GM23338 (cell line): ENCODE results near the gene OR8B12. TPM values are rescaled to one million over a fixed set of nuclear protein-coding genes. Genes with fewer than 3 reads are reported as not detected.

Source experiments
- ATAC-seq: fragments of 200-7000 bp; cut with Tn5 transposase; 3 replicates; pipeline ENCODE4 v1.9.1; 2020
- DNase-seq: peaks from one replicate; pipeline ENCODE4 v3.0.0-alpha.2; 2015; ENCODE audit warnings: low spot score
- H2AFZ ChIP-seq: fragments of 200-600 bp; sonication (generic); 2 replicates; pipeline ENCODE4 v1.8.0; 2016; ENCODE audit warnings: antibody characterized with exemption, mild to moderate bottlenecking, moderate library complexity
- H3F3A ChIP-seq: fragments of 200-600 bp; sonication (generic); replicated peaks from 2 replicates; pipeline ENCODE4 v1.8.0; 2017; ENCODE audit warnings: antibody characterized with exemption, mixed run types, low read depth
- H3K27ac ChIP-seq: fragments of 200-600 bp; sonication (generic); 2 replicates; pipeline ENCODE4 v1.6.1; 2016; ENCODE audit warnings: low read depth
- H3K27me3 ChIP-seq: fragments of 200-600 bp; sonication (generic); 2 replicates; pipeline ENCODE4 v1.8.0; 2016; ENCODE audit warnings: mild to moderate bottlenecking, mixed run types, moderate library complexity; ENCODE audit not compliant: insufficient read depth
- H3K36me3 ChIP-seq: fragments of 200-600 bp; sonication (generic); 2 replicates; pipeline ENCODE4 v1.8.0; 2016; ENCODE audit warnings: mild to moderate bottlenecking; ENCODE audit not compliant: insufficient read depth
- H3K4me1 ChIP-seq: fragments of 200-600 bp; sonication (generic); 2 replicates; pipeline ENCODE4 v1.8.0; 2016; ENCODE audit warnings: mild to moderate bottlenecking, moderate library complexity; ENCODE audit not compliant: insufficient read depth
- H3K4me2 ChIP-seq: fragments of 200-600 bp; sonication (generic); 2 replicates; pipeline ENCODE4 v1.7.1; 2017; ENCODE audit warnings: mixed run types
- H3K4me3 ChIP-seq: fragments of 200-600 bp; sonication (generic); 2 replicates; pipeline ENCODE4 v1.6.1; 2016; ENCODE audit warnings: mixed run types
- H3K79me2 ChIP-seq: fragments of 200-600 bp; sonication (generic); replicated peaks from 2 replicates; pipeline ENCODE4 v1.8.0; 2017; ENCODE audit warnings: mild to moderate bottlenecking; ENCODE audit not compliant: insufficient read depth
- H3K9me2 ChIP-seq: fragments of 200-600 bp; sonication (generic); 2 replicates; pipeline ENCODE4 v1.8.0; 2017; ENCODE audit not compliant: insufficient read depth
- H4K20me1 ChIP-seq: fragments of 200-600 bp; sonication (generic); replicated peaks from 2 replicates; pipeline ENCODE4 v1.8.0; 2017; ENCODE audit warnings: mild to moderate bottlenecking; ENCODE audit not compliant: insufficient read depth
- H3K27ac Mint-ChIP-seq: 2 replicates; pipeline ENCODE4 v1.8.0; 2020; ENCODE audit warnings: inconsistent platforms, mild to moderate bottlenecking, moderate library complexity, mixed read lengths
- H3K27me3 Mint-ChIP-seq: 3 replicates; pipeline ENCODE4 v1.8.0; 2022; ENCODE audit warnings: low read depth, mild to moderate bottlenecking, moderate library complexity, mixed read lengths, inconsistent platforms; ENCODE audit not compliant: insufficient read depth, poor library complexity
- H3K36me3 Mint-ChIP-seq: 3 replicates; pipeline ENCODE4 v1.8.0; 2021; ENCODE audit warnings: low read depth, mild to moderate bottlenecking, inconsistent platforms, moderate library complexity, mixed read lengths
- H3K4me1 Mint-ChIP-seq: 3 replicates; pipeline ENCODE4 v1.8.0; 2020; ENCODE audit warnings: mild to moderate bottlenecking, inconsistent platforms, mixed read lengths
- H3K4me3 Mint-ChIP-seq: 3 replicates; pipeline ENCODE4 v1.8.0; 2021; ENCODE audit warnings: moderate library complexity, mild to moderate bottlenecking, inconsistent platforms, mixed read lengths
- H3K9me3 Mint-ChIP-seq: 3 replicates; pipeline ENCODE4 v1.8.0; 2020; ENCODE audit warnings: moderate library complexity, mild to moderate bottlenecking, inconsistent platforms, mixed read lengths
- CREB1 ChIP-seq: fragments of 250-450 bp; sonication (Bioruptor Pico); IDR thresholded peaks from 2 replicates; pipeline ENCODE4 v1.5.0; 2020; ENCODE audit warnings: low read depth, mild to moderate bottlenecking, moderate library complexity
- EZH2 ChIP-seq: fragments of 200-600 bp; sonication (generic); IDR thresholded peaks from one replicate; pipeline ENCODE4 v1.8.0; 2017; ENCODE audit warnings: antibody characterized with exemption, mild to moderate bottlenecking, low read depth; ENCODE audit not compliant: unreplicated experiment
- EZH2phosphoT487 ChIP-seq: fragments of 200-600 bp; sonication (generic); IDR thresholded peaks from one replicate; pipeline ENCODE4 v1.8.1; 2018; ENCODE audit warnings: antibody characterized with exemption; ENCODE audit not compliant: unreplicated experiment
- NANOG ChIP-seq: IDR thresholded peaks from 2 replicates; pipeline ENCODE4 v1.6.1; 2016; ENCODE audit warnings: antibody characterized with exemption, borderline replicate concordance
- POLR2AphosphoS5 ChIP-seq: IDR thresholded peaks from 2 replicates; pipeline ENCODE4 v1.6.1; 2016; ENCODE audit warnings: antibody characterized with exemption, low read depth
- STAT1 ChIP-seq: IDR thresholded peaks from one replicate; pipeline ENCODE4 v1.6.1; 2016; ENCODE audit warnings: antibody characterized with exemption; ENCODE audit not compliant: unreplicated experiment
- ZNF331 ChIP-seq: fragments of 250-450 bp; sonication (Bioruptor Pico); IDR thresholded peaks from 2 replicates; pipeline ENCODE4 v1.5.0; 2020; ENCODE audit warnings: low read depth, mild to moderate bottlenecking, moderate library complexity
- polyA plus RNA-seq: library from polyadenylated mRNA; unstranded; fragments of >200 nt; fragmentation: Nextera tagmentation; extraction: Ambion mirVana; gene quantifications from 2 replicates; pipeline ENCODE4 v1.2.1, GENCODE V29; 2016
- total RNA-seq: library from RNA; depleted of rRNA; stranded (reverse); fragments of >200 nt; shearing (Covaris generic); gene quantifications from 2 replicates; pipeline ENCODE4 v1.2.3, GENCODE V29; 2014
- TF ChIP-seq, protein P1 (sequence below), 2 experiments: fragments of 200-600 bp in 1 of 2; sonication (generic) in 1 of 2; conservative IDR thresholded peaks; 2 replicates each; pipeline versions ENCODE4 v1.5.1 to v1.6.1; 2016 to 2017; ENCODE audit warnings: antibody characterized with exemption in 2 of 2, low read depth in 2 of 2, mild to moderate bottlenecking in 2 of 2, moderate library complexity in 1 of 2
- TF ChIP-seq, protein P2 (sequence below): IDR thresholded peaks from one replicate; pipeline ENCODE4 v1.6.1; 2018; ENCODE audit warnings: antibody characterized with exemption; ENCODE audit not compliant: unreplicated experiment
- TF ChIP-seq, protein P3 (sequence below): fragments of 250-450 bp; sonication (Bioruptor Pico); IDR thresholded peaks from 2 replicates; pipeline ENCODE4 v1.5.0; 2020; ENCODE audit warnings: mild to moderate bottlenecking, moderate library complexity

The OR8B12 gene
- total and polyA plus RNA-seq, 2 experiments from 2014 or later, result not detected

DNA sequence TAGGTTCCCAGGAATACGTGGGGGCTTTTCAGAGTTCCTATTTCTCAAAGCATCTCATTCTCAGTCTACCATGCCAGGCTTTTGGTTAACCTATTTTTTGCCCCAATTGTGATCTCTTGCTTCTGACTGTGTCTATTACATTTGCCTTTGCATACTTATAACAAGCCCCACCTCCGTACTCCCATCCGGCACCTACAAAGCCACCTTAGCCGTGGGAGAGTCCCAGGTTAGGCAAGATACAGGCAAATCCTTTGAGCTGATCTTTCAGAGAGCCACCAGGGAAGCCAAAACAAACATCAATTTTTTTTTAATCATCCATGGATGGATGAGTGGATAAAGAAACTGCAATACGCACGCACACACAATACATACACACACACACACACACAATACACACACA is 49.2 kb upstream of the OR8B12 start:
- Histone ChIP-seq H3K9me2 (no peaks in the 10 kb centered on the region), H3K36me3 (no peaks in the 10 kb centered on the region), H2AFZ (no peak overlapping the region), H4K20me1 (no peaks in the 10 kb centered on the region), H3K4me2 (no peak overlapping the region), H3K4me3 (no peak overlapping the region), H3K4me1 (no peaks in the 10 kb centered on the region), H3K79me2 (no peaks in the 10 kb centered on the region), H3K27me3 (no peaks in the 10 kb centered on the region), H3K27ac (no peak overlapping the region), H3F3A (no peaks in the 10 kb centered on the region)
- H3K9me3 Mint-ChIP-seq, result no peaks in the 10 kb centered on the region
- DNase-seq, result no peak
- no peaks in the 10 kb centered on the region for H3K27me3 Mint-ChIP-seq
- TF ChIP-seq STAT1, result no peak
- TF ChIP-seq, protein P1, sequence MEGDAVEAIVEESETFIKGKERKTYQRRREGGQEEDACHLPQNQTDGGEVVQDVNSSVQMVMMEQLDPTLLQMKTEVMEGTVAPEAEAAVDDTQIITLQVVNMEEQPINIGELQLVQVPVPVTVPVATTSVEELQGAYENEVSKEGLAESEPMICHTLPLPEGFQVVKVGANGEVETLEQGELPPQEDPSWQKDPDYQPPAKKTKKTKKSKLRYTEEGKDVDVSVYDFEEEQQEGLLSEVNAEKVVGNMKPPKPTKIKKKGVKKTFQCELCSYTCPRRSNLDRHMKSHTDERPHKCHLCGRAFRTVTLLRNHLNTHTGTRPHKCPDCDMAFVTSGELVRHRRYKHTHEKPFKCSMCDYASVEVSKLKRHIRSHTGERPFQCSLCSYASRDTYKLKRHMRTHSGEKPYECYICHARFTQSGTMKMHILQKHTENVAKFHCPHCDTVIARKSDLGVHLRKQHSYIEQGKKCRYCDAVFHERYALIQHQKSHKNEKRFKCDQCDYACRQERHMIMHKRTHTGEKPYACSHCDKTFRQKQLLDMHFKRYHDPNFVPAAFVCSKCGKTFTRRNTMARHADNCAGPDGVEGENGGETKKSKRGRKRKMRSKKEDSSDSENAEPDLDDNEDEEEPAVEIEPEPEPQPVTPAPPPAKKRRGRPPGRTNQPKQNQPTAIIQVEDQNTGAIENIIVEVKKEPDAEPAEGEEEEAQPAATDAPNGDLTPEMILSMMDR (conservative IDR thresholded peaks at IDR 0.05; ENCODE audit: low read depth in 2 of 2), result no peak
- TF ChIP-seq EZH2, result no peak
- TF ChIP-seq, protein P2, sequence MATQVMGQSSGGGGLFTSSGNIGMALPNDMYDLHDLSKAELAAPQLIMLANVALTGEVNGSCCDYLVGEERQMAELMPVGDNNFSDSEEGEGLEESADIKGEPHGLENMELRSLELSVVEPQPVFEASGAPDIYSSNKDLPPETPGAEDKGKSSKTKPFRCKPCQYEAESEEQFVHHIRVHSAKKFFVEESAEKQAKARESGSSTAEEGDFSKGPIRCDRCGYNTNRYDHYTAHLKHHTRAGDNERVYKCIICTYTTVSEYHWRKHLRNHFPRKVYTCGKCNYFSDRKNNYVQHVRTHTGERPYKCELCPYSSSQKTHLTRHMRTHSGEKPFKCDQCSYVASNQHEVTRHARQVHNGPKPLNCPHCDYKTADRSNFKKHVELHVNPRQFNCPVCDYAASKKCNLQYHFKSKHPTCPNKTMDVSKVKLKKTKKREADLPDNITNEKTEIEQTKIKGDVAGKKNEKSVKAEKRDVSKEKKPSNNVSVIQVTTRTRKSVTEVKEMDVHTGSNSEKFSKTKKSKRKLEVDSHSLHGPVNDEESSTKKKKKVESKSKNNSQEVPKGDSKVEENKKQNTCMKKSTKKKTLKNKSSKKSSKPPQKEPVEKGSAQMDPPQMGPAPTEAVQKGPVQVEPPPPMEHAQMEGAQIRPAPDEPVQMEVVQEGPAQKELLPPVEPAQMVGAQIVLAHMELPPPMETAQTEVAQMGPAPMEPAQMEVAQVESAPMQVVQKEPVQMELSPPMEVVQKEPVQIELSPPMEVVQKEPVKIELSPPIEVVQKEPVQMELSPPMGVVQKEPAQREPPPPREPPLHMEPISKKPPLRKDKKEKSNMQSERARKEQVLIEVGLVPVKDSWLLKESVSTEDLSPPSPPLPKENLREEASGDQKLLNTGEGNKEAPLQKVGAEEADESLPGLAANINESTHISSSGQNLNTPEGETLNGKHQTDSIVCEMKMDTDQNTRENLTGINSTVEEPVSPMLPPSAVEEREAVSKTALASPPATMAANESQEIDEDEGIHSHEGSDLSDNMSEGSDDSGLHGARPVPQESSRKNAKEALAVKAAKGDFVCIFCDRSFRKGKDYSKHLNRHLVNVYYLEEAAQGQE, result no peak
- TF ChIP-seq, protein P3, sequence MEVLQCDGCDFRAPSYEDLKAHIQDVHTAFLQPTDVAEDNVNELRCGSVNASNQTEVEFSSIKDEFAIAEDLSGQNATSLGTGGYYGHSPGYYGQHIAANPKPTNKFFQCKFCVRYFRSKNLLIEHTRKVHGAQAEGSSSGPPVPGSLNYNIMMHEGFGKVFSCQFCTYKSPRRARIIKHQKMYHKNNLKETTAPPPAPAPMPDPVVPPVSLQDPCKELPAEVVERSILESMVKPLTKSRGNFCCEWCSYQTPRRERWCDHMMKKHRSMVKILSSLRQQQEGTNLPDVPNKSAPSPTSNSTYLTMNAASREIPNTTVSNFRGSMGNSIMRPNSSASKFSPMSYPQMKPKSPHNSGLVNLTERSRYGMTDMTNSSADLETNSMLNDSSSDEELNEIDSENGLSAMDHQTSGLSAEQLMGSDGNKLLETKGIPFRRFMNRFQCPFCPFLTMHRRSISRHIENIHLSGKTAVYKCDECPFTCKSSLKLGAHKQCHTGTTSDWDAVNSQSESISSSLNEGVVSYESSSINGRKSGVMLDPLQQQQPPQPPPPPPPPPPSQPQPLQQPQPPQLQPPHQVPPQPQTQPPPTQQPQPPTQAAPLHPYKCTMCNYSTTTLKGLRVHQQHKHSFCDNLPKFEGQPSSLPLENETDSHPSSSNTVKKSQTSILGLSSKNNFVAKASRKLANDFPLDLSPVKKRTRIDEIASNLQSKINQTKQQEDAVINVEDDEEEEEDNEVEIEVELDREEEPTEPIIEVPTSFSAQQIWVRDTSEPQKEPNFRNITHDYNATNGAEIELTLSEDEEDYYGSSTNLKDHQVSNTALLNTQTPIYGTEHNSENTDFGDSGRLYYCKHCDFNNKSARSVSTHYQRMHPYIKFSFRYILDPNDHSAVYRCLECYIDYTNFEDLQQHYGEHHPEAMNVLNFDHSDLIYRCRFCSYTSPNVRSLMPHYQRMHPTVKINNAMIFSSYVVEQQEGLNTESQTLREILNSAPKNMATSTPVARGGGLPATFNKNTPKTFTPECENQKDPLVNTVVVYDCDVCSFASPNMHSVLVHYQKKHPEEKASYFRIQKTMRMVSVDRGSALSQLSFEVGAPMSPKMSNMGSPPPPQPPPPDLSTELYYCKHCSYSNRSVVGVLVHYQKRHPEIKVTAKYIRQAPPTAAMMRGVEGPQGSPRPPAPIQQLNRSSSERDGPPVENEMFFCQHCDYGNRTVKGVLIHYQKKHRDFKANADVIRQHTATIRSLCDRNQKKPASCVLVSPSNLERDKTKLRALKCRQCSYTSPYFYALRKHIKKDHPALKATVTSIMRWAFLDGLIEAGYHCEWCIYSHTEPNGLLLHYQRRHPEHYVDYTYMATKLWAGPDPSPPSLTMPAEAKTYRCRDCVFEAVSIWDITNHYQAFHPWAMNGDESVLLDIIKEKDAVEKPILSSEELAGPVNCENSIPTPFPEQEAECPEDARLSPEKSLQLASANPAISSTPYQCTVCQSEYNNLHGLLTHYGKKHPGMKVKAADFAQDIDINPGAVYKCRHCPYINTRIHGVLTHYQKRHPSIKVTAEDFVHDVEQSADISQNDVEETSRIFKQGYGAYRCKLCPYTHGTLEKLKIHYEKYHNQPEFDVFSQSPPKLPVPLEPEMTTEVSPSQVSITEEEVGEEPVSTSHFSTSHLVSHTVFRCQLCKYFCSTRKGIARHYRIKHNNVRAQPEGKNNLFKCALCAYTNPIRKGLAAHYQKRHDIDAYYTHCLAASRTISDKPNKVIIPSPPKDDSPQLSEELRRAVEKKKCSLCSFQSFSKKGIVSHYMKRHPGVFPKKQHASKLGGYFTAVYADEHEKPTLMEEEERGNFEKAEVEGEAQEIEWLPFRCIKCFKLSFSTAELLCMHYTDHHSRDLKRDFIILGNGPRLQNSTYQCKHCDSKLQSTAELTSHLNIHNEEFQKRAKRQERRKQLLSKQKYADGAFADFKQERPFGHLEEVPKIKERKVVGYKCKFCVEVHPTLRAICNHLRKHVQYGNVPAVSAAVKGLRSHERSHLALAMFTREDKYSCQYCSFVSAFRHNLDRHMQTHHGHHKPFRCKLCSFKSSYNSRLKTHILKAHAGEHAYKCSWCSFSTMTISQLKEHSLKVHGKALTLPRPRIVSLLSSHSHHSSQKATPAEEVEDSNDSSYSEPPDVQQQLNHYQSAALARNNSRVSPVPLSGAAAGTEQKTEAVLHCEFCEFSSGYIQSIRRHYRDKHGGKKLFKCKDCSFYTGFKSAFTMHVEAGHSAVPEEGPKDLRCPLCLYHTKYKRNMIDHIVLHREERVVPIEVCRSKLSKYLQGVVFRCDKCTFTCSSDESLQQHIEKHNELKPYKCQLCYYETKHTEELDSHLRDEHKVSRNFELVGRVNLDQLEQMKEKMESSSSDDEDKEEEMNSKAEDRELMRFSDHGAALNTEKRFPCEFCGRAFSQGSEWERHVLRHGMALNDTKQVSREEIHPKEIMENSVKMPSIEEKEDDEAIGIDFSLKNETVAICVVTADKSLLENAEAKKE (CRISPR knock-in tag), result no peak
- no peak for TF ChIP-seq CREB1 (CRISPR knock-in tag)
- no peak for TF ChIP-seq POLR2AphosphoS5
- no peak for TF ChIP-seq NANOG
- TF ChIP-seq EZH2phosphoT487, result no peak
- TF ChIP-seq ZNF331, result no peak
- no peaks in the 10 kb centered on the region for H3K4me1 Mint-ChIP-seq
- no peak overlapping the region for H3K27ac Mint-ChIP-seq
- no peak overlapping the region for H3K4me3 Mint-ChIP-seq
- ATAC-seq, result no peak
- no peaks in the 10 kb centered on the region for H3K36me3 Mint-ChIP-seq
